B cell (primary cell): ENCODE data around the gene DNAJC21. TPM values are rescaled to one million over a fixed set of nuclear protein-coding genes. Genes with fewer than 3 reads are reported as not detected.
"Not testable (repeated sequence)": the region's sequence is repeated elsewhere in the genome, so short reads cannot be mapped to it uniquely, and the experiment has no call there.

Source experiments
- ATAC-seq: fragments of 200-7000 bp; cut with Tn5 transposase; one replicate; pipeline ENCODE4 v1.10.0; 2021; ENCODE audit warnings: low read depth, mild to moderate bottlenecking, moderate number of reproducible peaks, moderate library complexity
- CTCF ChIA-PET: fragments of 350-600 bp; sonication (Branson Sonifier 250); formaldehyde crosslinking; loops from one replicate; lab custom pipeline; 2021; ENCODE audit warnings: antibody characterized with exemption, inconsistent platforms; lab: Charles Lee
- POLR2A ChIA-PET: fragments of 350-600 bp; sonication (Branson Sonifier 250); formaldehyde crosslinking; loops from one replicate; lab custom pipeline; 2021; ENCODE audit warnings: antibody characterized with exemption; lab: Charles Lee
- DNase-seq: peaks from one replicate; pipeline ENCODE4 v3.0.0; 2013
- H2AFZ ChIP-seq: 2 replicates; pipeline ENCODE4 v1.6.1; 2012; ENCODE audit warnings: mild to moderate bottlenecking, low read depth, low read length; ENCODE audit not compliant: insufficient read depth, poor library complexity, severe bottlenecking
- H3K27ac ChIP-seq, 2 donors: 1 replicate in 1 of 2; 2 replicates in 1 of 2; pipeline ENCODE4 v1.5.1; 2012 to 2013; ENCODE audit warnings: low read length in 2 of 2, mild to moderate bottlenecking in 2 of 2, moderate library complexity in 1 of 2
- H3K27me3 ChIP-seq, 4 experiments: fragments of 200-600 bp in 1 of 4; sonication (generic) in 1 of 4; replicated peaks in 1 of 4; 1 replicate in 2 of 4; 2 replicates in 2 of 4; pipeline versions ENCODE4 v1.6.1 to v1.7.0; 2013 to 2016; ENCODE audit warnings: low read length in 3 of 4, mild to moderate bottlenecking in 2 of 4, mixed read lengths in 1 of 4, moderate library complexity in 1 of 4; ENCODE audit not compliant: insufficient read depth in 4 of 4, control insufficient read depth in 3 of 4; ENCODE audit errors: control extremely low read depth in 1 of 4
- H3K36me3 ChIP-seq, 2 experiments: replicated peaks in 1 of 2; 1 replicate in 1 of 2; 2 replicates in 1 of 2; pipeline versions ENCODE4 v1.6.1 to v1.7.1; 2013; ENCODE audit warnings: low read length in 1 of 2; ENCODE audit not compliant: insufficient read depth in 2 of 2, control insufficient read depth in 1 of 2; ENCODE audit errors: control extremely low read depth in 1 of 2, extremely low read depth in 1 of 2
- H3K4me1 ChIP-seq, 2 donors: fragments of 200-600 bp in 1 of 2; sonication (generic) in 1 of 2; 1 replicate in 1 of 2; 2 replicates in 1 of 2; pipeline versions ENCODE4 v1.5.1 to v1.6.1; 2013 to 2017; ENCODE audit warnings: low read length in 2 of 2; ENCODE audit not compliant: control insufficient read depth in 2 of 2, insufficient read depth in 2 of 2
- H3K4me2 ChIP-seq: replicated peaks from 2 replicates; pipeline ENCODE3; 2012; ENCODE audit warnings: mild to moderate bottlenecking, low read depth, low read length; ENCODE audit not compliant: poor library complexity, severe bottlenecking
- H3K4me3 ChIP-seq, 5 experiments: fragments of 200-600 bp in 1 of 5; sonication (generic) in 1 of 5; 1 replicate in 3 of 5; 2 replicates in 2 of 5; pipeline versions ENCODE4 v1.5.1 to v1.7.0; 2011 to 2016; ENCODE audit warnings: low read length in 4 of 5, mild to moderate bottlenecking in 4 of 5, low read depth in 2 of 5, control low read depth in 1 of 5, moderate library complexity in 1 of 5; ENCODE audit not compliant: insufficient read depth in 1 of 5; ENCODE audit errors: control extremely low read depth in 1 of 5, extremely low read depth in 1 of 5
- H3K79me2 ChIP-seq: fragments of 200-600 bp; sonication (generic); one replicate; pipeline ENCODE4 v1.6.0; 2016; ENCODE audit warnings: low read length; ENCODE audit not compliant: control insufficient read depth, insufficient read depth
- H3K9ac ChIP-seq: fragments of 200-600 bp; sonication (generic); 2 replicates; pipeline ENCODE4 v1.6.1; 2017; ENCODE audit warnings: mild to moderate bottlenecking, low read length, moderate library complexity
- H3K9me3 ChIP-seq, 3 donors: one replicate each; pipeline versions ENCODE4 v1.6.1 to v1.7.1; 2013; ENCODE audit warnings: low read length in 2 of 3; ENCODE audit not compliant: control insufficient read depth in 2 of 3, insufficient read depth in 1 of 3; ENCODE audit errors: control extremely low read depth in 1 of 3
- H4K20me1 ChIP-seq: 2 replicates; pipeline ENCODE4 v1.6.0; 2012; ENCODE audit warnings: mild to moderate bottlenecking, low read length; ENCODE audit not compliant: insufficient read depth, control insufficient read depth, poor library complexity, severe bottlenecking
- H3K27ac Mint-ChIP-seq: one replicate; pipeline ENCODE4 v1.8.0; 2021; ENCODE audit warnings: mixed read lengths
- H3K27me3 Mint-ChIP-seq: one replicate; pipeline ENCODE4 v1.8.0; 2021; ENCODE audit warnings: mixed read lengths
- H3K4me1 Mint-ChIP-seq: one replicate; pipeline ENCODE4 v1.8.0; 2021; ENCODE audit warnings: mixed read lengths
- H3K4me3 Mint-ChIP-seq: one replicate; pipeline ENCODE4 v1.8.0; 2021; ENCODE audit warnings: mixed read lengths
- H3K9me3 Mint-ChIP-seq: one replicate; pipeline ENCODE4 v1.8.0; 2022; ENCODE audit warnings: mixed read lengths; ENCODE audit not compliant: insufficient read depth
- EZH2 ChIP-seq: IDR thresholded peaks from 2 replicates; pipeline ENCODE4 v1.6.1; 2012; ENCODE audit warnings: borderline replicate concordance, low read depth, mild to moderate bottlenecking, moderate library complexity, low read length; ENCODE audit not compliant: insufficient read depth, poor library complexity, severe bottlenecking
- WGBS: methylation state at CpG from one replicate; pipeline ENCODE4 v1.1.5; 2013; ENCODE audit warnings: missing lambda C conversion rate; ENCODE audit not compliant: insufficient coverage; 5-methylcytosine and 5-hydroxymethylcytosine counted together
- intact Hi-C: fragments of 100-400 bp; cut with micrococcal nuclease; formaldehyde crosslinking; loops from one replicate; pipeline ENCODE4 v1.10.0; 2022
- polyA plus RNA-seq: library from polyadenylated mRNA; depleted of rRNA; stranded (reverse); fragments of >200 nt; gene quantifications from 2 replicates; pipeline ENCODE4 v1.2.3, GENCODE V29; 2012
- total RNA-seq, 2 donors: library from RNA; stranded (reverse); fragments of 120-200 nt in 1 of 2; gene quantifications; 1 replicate in 1 of 2; 2 replicates in 1 of 2; pipeline versions ENCODE4 v1.2.3 to v1.2.4, GENCODE V29; 2013 to 2022
- TF ChIP-seq, protein P1 (sequence below): fragments of 200-600 bp; IDR thresholded peaks from one replicate; pipeline ENCODE4 v1.8.0; 2022; ENCODE audit warnings: antibody characterized with exemption, mild to moderate bottlenecking

Gene DNAJC21
- total and polyA plus RNA-seq, 2 donors (not counting 1 experiment from before 2014, with no cell fraction given) = 7.2 to 59.3 TPM

GRCh38 chr5:34968258-34968657 lies 38.9 kb downstream of the DNAJC21 start:
- H2AFZ ChIP-seq = no peak overlapping the region
- Mint-ChIP-seq H3K4me3 (no peak overlapping the region), H3K4me1 (no peaks in the 10 kb centered on the region), H3K27ac (no peak overlapping the region), H3K27me3 (no peaks in the 10 kb centered on the region), H3K9me3 (peaks cover 11% of the 10 kb centered on the region)
- no peaks in the 10 kb centered on the region for H3K36me3 ChIP-seq
- no peak overlapping the region for H3K4me3 ChIP-seq
- intact Hi-C loops = no loop called here
- H3K9ac ChIP-seq = no peak overlapping the region
- no peaks in the 10 kb centered on the region for H3K27me3 ChIP-seq
- TF ChIP-seq, protein P1, sequence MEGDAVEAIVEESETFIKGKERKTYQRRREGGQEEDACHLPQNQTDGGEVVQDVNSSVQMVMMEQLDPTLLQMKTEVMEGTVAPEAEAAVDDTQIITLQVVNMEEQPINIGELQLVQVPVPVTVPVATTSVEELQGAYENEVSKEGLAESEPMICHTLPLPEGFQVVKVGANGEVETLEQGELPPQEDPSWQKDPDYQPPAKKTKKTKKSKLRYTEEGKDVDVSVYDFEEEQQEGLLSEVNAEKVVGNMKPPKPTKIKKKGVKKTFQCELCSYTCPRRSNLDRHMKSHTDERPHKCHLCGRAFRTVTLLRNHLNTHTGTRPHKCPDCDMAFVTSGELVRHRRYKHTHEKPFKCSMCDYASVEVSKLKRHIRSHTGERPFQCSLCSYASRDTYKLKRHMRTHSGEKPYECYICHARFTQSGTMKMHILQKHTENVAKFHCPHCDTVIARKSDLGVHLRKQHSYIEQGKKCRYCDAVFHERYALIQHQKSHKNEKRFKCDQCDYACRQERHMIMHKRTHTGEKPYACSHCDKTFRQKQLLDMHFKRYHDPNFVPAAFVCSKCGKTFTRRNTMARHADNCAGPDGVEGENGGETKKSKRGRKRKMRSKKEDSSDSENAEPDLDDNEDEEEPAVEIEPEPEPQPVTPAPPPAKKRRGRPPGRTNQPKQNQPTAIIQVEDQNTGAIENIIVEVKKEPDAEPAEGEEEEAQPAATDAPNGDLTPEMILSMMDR = no peak
- no peak for TF ChIP-seq EZH2
- H3K27ac ChIP-seq = no peak overlapping the region
- DNase-seq = no peak
- WGBS = 100% methylated on average over 2 of the region's 2 CpGs
- no peak for ATAC-seq
- ChIA-PET POLR2A (no interaction called here), CTCF (no interaction called here)
- no peaks in the 10 kb centered on the region for H3K79me2 ChIP-seq
- no peaks in the 10 kb centered on the region for H4K20me1 ChIP-seq
- peaks cover 3 to 4% (median 3%) of the 10 kb centered on the region in 3 donors for H3K9me3 ChIP-seq
- no peaks in the 10 kb centered on the region for H3K4me1 ChIP-seq
- H3K4me2 ChIP-seq = no peak overlapping the region

DNA sequence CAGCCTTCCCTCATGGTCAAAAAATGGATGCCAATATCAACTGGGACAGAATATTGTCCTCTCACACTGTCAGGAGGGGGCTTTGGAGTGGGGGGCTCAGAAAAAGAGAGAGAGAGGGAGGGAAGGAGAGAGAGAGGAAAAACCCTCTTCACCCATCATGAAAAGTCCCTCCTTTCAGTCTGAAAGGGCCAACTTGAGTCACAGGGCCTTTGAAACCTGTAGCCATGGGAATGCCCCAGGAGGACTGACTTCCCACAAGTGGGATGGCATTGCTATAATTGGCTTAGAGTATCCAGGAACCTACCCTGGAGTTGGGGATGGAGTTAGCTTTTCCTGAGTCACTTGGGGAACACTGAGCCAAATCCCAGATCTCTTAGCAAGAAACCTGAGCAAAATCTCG lies 41.2 kb downstream of the DNAJC21 start:
- H3K4me2 ChIP-seq = no peak overlapping the region
- H4K20me1 ChIP-seq = no peaks in the 10 kb centered on the region
- TF ChIP-seq, protein P1 = no peak
- no peak for TF ChIP-seq EZH2
- no peak overlapping the region for H3K9ac ChIP-seq
- no peak overlapping the region for H2AFZ ChIP-seq
- H3K4me3 ChIP-seq = no peak overlapping the region
- WGBS = no CpG with 5 or more reads among the region's 1 CpG
- ATAC-seq (no peak), DNase-seq (no peak)
- peaks cover 0 to 3% (median 3%) of the 10 kb centered on the region in 3 donors for H3K9me3 ChIP-seq
- no peak overlapping the region for H3K27ac ChIP-seq
- H3K36me3 ChIP-seq = no peaks in the 10 kb centered on the region
- POLR2A ChIA-PET = no interaction called here
- Mint-ChIP-seq H3K27ac (no peak overlapping the region), H3K4me1 (no peaks in the 10 kb centered on the region), H3K9me3 (peaks cover 11% of the 10 kb centered on the region), H3K27me3 (no peaks in the 10 kb centered on the region), H3K4me3 (no peak overlapping the region)
- CTCF ChIA-PET = no interaction called here
- no peaks in the 10 kb centered on the region for H3K4me1 ChIP-seq
- intact Hi-C loops = no loop called here
- H3K27me3 ChIP-seq = no peaks in the 10 kb centered on the region
- no peaks in the 10 kb centered on the region for H3K79me2 ChIP-seq

DNA sequence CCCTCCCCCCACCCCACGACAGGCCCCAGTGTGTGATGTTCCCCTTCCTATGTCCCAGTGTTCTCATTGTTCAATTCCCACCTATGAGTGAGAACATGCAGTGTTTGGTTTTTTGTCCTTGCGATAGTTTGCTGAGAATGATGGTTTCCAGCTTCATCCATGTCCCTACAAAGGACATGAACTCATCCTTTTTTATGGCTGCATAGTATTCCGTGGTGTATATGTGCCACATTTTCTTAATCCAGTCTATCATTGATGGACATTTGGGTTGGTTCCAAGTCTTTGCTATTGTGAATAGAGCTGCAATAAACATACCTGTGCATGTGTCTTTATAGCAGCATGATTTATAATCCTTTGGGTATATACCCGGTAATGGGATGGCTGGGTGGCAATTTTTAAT lies 42.3 kb downstream of the DNAJC21 start:
- H3K4me1 Mint-ChIP-seq, H4K20me1 ChIP-seq, H3K27me3 Mint-ChIP-seq, POLR2A ChIA-PET, H3K9ac ChIP-seq, H3K27ac ChIP-seq, H2AFZ ChIP-seq, H3K4me1 ChIP-seq, H3K27me3 ChIP-seq, H3K4me2 ChIP-seq, DNase-seq, H3K9me3 ChIP-seq, H3K9me3 Mint-ChIP-seq, H3K36me3 ChIP-seq, H3K79me2 ChIP-seq, CTCF ChIA-PET, H3K4me3 Mint-ChIP-seq, H3K4me3 ChIP-seq, H3K27ac Mint-ChIP-seq, ATAC-seq, intact Hi-C loops: not testable (repeated sequence)
- WGBS = no CpG with 5 or more reads among the region's 4 CpGs
